Measurements from ENCODE around the gene NOX3.

- TF ChIP-seq POU6F1 (CRISPR knock-in tag; IDR thresholded peaks at IDR 0.05; ENCODE audit: borderline replicate concordance, low read depth), result no peak
- no peak for TF ChIP-seq CSDC2 (CRISPR knock-in tag; IDR thresholded peaks at IDR 0.05)
- no peak for TF ChIP-seq ESRRG (CRISPR knock-in tag; IDR thresholded peaks at IDR 0.05)
- no peak for TF ChIP-seq ARNTL (CRISPR knock-in tag; IDR thresholded peaks at IDR 0.05; ENCODE audit: borderline replicate concordance, low read depth)
- no peak for TF ChIP-seq ZFP30 (CRISPR knock-in tag; IDR thresholded peaks at IDR 0.05)
- no peak for TF ChIP-seq ZNF565 (CRISPR knock-in tag; conservative IDR thresholded peaks at IDR 0.05; ENCODE audit: low read depth)
Observed at GRCh38 chr6:155418017-155418761, 37.5 kb downstream of the NOX3 start.

Measured in SK-N-SH treated with all-trans-retinoic acid at 6 μM for 48 hours (cell line).